Measurements from ENCODE around the gene USP6.
"Not testable (repeated sequence)": the region's sequence is repeated elsewhere in the genome, so short reads cannot be mapped to it uniquely, and the experiment has no call there.

The USP6 gene

DNA sequence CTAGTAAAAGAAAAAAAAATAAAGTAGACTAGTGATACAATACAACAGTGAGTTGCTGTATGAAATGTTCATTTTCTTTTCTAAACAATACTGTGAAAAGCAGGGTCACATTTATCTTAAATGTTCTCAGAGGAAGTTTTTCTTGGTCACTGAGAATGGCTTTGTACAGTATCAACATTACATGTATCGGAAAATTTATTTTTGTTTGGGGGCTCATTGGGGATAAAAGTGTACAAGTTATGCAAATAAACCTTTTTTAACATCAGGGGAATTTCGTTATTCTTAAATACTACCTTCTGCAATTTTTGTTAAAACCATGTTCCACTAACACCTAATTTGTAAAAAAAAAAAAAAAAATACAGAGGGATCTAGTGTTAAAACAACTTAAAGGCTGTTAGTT is 84.5 kb downstream of the USP6 start:
- DNase-seq: no peak

- no peak for DNase-seq
These were observed 85.2 kb downstream of the USP6 start for GRCh38 chr17:5201011-5201410.

GRCh38 chr17:5203178-5203907 is 87.5 kb downstream of the USP6 start:
- no peak for DNase-seq

DNA sequence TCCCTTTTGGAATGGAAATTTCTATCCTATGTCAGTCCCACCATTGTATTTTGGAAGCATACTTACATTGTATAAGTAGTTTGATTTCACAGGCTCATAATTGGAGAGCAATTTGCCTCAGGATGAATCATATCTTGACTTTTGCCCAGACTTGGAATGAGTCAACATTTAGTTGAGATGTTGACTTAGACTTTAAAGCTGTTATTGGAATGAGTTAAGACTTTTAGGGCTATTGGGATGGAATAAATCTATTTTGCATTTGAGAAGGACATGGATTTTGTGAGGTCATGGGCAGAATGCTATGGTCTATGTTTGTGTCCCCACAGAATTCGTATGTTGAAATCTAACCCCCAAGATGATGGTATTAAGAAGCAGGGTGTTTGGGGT is 88.1 kb downstream of the USP6 start:
- DNase-seq: no peak

DNA sequence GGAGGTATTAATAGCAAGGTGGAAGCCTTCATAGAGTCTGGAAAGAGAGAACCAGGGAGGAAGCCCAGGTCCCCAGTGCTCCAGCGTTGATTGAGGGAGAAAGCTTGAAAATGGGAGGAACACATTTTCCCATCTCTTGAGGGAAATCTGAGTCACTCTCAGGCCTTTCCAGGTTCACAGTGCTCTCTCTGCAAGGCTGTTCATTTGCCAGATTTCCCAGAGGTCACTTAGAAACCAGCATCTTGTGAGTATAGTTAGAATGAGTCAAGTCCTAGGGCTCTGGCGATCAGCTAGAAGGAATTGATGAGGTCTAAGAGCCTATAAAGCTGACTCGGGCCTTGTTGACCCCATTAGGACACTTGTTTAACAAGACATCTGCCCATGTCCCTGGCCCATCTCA is 93.6 kb downstream of the USP6 start:
- DNase-seq: no peak

DNA sequence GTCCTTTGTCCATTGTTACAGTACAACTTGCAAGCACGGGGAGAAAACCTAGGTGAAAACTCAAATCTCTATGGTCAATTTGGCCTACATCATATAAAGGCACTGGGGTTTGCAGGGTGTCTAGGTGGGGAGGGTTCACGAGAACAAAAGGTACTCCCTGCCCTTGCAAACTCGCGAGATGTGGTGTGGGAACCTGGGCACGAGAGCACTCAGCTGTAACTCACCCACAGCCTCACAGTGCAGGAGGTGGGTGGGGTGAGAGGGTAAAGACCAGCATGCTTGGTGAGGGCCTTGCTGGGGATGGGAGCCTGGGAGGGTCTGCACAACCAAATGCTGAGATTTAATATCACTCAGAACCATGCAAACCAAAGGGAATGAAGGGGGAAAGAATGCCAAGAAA is 94.3 kb downstream of the USP6 start:
- DNase-seq: no peak

DNA sequence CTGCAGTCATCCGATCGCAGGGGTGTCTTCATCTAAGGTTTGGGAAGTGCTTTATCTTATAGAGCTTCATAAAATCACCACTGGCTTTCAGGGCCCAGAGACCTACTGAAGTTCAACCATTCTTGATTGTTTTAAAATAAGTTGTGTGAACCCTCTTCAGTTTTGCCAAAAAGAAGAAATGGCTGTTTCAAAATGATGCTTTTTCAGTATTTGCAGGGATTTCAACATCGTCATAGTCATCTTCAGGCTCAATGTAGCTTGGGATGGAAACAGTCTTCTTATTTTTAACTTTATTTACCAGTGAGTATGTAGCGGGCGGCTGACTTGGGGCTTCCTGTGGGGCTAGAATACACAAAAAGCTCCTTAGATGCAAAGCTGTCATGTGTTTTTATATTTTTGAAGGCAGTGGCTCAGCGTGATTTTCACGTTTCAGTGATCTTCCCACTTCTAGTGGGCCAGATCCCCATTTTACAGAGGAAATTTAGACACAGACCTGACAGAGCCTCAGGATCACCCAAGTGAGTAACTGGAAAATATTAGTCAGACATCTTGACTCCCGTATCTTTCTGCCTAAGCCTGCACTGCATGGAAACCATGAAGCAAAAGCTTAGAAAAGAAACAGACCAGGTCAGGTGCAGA is 94.9 kb downstream of the USP6 start:
- no peak for DNase-seq

DNA sequence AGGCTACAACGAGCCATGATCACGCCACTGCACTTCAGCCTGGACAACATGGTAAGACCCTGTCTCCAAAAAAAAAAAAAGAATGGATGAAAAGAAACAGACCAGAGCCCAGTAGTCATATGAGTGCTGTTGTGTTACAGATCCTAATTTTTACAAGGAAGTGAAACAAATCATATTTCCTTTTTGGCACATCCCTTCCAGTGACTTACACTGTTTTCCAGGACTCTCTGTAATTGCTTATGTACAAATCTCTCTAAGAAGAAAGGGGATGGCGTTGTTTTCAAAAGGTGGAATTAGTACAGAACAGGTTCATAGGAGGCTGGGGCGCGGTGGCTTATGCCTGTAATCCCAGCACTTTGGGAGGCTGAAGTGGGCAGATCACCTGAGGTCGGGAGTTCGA is 95.6 kb downstream of the USP6 start:
- no peak for DNase-seq

- DNase-seq: not testable (repeated sequence)
These were observed 101.7 kb downstream of the USP6 start for GRCh38 chr17:5217562-5217961.

GRCh38 chr17:5219536-5219935 is 103.7 kb downstream of the USP6 start:
- DNase-seq: no peak

DNA sequence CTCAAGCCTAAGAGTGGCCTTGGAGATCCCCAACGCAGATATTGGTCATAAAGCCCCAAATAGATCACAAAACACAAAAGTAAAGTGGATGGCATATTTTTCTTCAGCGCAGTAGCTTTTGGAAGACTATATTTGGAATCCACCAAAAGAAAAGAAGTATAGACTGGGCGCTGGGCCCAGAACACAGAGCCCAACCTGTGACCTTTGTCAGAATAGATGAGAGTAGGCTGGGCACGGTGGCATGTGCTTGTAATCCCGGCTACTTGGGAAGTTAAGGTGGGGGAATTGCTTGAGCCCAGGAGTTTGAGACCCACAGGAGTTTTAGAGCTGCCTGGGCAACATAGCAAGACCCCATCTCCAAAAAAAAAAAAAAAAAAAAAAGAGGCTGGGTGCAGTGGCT is 104.2 kb downstream of the USP6 start:
- no peak for DNase-seq

- DNase-seq: not testable (repeated sequence)
These were observed 106.1 kb downstream of the USP6 start for GRCh38 chr17:5221912-5222311.

Measured in activated gamma-delta T cell (primary cell).